ENCODE measurements around the gene EXOC3L4.

EXOC3L4 gene

DNA sequence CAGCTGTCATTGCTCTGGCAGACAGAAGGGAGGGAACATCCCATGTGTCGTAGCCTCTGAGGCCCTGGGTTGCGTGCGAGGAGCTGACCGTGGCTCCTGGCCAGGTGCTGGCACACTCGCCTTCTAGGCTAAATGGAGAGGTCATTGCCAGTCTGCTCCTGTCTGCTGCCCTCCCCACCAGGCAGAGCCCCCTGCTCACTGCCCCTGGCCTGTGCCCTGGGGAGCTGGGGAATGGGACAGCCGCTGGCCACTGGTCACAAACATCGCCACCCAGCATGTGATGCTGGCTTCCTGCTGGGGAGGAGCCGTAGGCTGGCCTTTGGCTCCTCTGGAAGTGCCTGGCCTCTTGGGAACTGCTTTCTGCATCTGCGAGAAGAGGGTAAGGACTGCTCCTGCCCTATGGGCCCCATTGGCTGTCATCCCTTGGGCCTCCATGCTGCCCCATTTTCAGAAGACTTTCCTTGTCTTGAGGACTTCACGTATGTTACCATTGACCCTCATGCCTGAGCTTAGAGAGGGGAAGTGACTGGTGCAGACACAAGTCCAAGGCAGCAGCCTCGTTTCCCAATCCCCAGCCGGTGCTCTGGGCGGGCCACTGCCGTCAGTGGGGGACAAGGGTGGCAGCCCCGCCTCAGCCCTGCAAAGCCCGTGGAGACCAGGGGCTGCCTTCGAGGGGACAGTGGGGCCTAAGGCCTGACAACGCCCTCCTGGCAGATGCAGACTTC, 26.8 kb downstream of the EXOC3L4 start:
- no peak for DNase-seq (ENCODE audit: low read depth in 2 of 2)

DNA sequence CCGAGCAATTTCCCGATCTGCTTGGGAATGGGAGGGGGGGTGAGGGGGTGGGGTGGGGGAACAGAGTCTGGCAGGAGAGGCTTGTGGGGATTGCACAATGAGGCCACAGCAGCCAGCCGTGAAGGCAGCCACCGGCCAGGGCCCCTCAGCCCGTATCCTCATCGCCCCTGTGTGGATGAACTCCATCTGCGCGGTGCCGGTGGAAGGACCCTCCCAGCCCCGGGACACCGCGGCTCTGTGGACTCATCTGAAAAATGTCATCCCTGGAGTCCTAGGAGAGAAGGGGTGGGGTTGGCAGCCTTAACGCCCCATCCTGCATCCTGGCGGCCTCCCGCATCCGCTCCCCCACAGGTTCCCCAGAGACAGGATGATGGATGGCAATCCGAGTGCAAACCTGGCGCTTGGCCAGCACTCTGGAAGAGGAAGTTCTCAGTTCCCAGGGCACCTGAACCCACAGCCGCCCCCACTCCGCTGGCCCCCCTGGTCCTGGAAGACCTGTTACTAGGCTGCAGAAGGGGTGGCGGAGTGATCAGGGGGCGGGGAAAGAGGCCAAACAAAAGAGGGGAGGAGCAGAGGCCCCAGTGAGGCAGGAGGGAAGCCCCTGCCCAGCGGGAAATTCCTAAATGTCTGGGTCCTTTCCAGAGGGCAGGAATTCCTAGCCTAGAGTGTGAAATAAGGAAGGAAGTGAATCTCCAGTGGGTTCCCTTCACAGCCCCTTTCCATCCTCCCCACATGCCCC, 27.5 kb downstream of the EXOC3L4 start:
- no peak for DNase-seq (ENCODE audit: low read depth in 2 of 2)

DNA sequence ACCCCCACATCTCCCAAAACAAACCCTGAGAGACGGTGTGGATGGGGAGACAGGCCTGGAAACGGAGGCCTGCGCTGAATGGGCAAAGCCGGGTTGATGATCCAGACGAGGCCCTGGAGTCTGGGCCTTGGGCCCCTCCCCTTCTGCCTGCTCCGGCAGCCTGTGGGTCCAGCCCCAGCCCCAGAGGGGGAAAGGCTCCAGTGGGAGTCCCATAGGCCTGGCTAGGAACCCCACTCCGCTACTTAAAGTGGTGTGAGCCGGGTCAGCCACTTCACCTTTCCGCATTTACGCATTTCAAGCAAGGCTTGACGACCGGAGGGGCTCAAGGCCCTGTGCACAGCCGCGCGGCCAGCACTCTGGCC, 28.0 kb downstream of the EXOC3L4 start:
- DNase-seq (ENCODE audit: low read depth in 2 of 2), result no peak

DNA sequence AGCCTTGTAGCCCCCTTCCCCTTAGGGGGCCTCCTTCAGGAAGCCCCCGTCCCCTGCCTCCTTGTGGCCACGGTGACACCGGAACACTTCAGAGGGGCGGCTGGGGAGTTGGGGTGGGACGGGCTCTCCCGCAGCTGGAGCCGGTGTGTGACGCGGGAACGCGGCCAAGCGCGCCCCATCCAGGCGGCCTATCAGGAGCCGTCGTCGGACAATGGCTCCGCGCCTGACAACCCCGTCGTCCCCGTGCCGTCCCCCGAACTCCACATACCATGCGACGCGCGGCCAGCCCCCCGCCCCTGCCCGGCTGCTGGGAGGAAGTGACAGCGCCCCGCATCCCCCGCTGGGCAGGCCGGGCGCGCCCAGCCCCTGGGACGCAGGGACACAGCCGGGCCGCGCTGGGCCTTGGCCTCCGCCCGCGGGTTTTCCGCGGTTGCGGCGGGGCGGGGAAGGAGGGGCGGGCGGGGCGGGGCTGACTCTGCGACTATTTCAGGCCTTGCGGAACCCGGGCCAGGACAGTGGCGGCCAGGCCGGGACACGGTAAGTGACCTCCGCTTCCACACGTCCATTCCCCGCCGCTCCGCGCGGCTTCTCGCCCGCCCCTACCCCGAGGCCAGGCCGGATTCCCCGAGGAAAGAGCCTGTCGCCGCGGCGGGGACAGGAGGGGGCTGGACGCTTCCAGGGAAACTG, 28.6 kb downstream of the EXOC3L4 start, which contains the start of gene TNFAIP2:
Gene TNFAIP2 (plus strand): TSS at position 515 of the 687 bp plus-strand sequence. CDS start 2,997 bp downstream, outside the sequence.
- DNase-seq (ENCODE audit: low read depth in 2 of 2), result no peak

DNA sequence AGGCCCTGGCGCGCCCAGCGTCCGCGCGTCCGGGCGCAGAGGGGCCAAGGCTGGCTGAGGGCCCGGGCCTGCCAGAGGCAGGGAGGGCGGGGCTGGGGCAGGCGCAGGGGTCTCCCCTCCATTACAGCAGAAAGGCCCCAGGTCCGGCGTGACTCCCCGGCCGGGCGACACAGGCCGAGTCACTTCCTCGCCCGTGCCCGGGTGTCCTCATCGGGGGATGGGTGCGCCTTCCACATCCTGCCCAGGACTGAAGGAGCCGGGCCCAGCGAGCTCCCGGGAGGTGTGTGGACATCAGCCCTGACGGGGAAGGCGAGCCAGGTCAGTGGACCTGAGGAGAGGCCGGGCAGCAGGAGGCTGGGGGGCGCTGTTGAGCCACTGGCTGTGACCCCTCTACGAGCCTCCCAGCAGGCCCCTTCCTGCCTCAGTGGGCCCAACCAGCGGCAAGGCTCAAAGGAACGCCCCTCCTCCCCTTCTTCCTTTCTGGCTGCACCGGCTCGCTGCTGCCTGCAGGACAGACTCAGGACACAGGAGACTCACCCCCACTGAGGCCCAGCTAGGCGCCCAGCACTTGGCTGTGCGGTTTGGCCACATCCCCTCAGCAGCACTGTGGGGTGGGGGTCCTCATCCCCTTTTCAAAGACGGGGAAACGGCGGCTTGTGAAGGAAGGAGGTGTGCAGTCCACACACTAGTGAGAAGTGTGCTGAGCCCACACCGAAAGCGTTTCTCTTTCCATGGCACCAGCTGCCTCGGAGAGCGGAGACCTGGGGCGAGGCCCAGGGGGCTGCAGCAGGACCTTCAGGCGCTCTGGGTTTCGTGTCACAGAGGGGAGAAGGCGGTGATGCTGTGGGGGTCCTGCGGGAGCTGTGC, 29.3 kb downstream of the EXOC3L4 start:
- DNase-seq (ENCODE audit: low read depth in 2 of 2), result no peak

DNA sequence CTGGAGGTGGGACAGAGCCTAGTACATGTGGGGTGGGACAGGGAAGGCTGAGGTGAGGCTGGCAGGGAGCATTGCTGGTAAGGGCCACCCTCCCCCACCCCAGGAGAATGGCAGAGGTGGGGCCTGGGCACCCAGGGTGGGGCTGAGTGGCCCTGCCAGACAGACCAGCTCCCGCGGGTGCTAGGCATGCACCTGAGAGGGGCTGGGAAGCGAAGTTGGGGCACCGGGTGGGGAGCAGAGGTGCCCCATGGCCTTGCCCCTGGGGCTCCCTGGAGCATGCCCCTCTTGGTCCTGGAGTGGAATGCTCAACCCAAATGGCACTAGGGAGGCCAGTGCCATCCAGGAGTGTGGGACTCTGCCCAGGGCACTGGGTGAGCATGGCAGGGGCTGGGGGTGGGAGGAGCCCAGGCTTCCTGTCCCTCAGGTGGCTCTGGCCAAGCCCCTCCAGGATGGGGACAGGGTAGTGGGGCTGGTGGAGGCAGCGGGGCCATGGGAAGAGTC, 30.0 kb downstream of the EXOC3L4 start:
- DNase-seq (ENCODE audit: low read depth in 2 of 2), result no peak

DNA sequence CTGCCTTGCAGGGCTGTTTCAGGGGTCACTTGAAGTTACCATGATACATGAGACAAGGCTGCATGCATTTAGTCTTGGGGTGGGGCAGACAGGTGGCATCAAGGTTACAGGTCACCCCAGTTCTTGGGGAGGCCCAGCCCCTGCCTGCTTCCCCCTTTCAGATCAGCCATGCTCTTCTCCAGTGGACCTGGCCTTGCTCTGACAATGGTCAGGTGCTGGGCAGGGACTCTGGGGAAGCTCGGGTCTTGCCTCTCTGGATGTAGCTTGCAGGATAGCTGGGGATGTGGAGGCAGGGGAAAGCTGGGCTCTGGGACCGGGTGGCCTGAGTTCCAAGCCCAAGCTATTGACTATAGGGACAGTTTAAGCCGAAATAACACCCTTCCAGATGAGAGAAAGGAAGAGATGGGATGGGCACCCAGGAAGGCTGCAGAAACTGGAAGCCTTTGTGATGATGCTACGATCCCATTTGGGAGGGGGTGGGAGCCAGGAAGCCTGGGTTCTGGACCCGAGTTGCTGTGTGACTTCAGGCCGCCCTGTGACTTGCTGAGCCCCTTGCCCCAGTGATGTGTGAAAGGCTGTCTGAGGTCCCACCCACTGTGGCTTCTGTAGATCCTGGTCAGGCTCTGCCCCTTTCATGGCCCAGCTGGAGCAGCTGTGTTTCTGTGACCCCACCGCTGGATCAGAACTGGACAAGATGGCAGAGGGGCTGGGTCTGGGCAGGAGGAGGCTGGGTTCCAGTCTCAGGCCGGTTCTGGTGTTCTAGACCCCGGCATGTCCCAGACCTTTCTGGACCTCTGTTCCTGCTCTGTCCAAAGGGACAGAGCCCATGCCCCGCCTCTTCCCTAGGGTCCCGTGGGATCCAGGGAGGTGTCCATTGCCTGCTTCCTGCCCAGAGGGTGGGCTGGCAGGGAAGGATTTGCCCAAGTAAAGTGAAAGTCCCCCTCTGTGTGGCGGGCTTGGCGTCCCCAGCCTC, 30.9 kb downstream of the EXOC3L4 start:
- DNase-seq (ENCODE audit: low read depth in 2 of 2), result no peak

DNA sequence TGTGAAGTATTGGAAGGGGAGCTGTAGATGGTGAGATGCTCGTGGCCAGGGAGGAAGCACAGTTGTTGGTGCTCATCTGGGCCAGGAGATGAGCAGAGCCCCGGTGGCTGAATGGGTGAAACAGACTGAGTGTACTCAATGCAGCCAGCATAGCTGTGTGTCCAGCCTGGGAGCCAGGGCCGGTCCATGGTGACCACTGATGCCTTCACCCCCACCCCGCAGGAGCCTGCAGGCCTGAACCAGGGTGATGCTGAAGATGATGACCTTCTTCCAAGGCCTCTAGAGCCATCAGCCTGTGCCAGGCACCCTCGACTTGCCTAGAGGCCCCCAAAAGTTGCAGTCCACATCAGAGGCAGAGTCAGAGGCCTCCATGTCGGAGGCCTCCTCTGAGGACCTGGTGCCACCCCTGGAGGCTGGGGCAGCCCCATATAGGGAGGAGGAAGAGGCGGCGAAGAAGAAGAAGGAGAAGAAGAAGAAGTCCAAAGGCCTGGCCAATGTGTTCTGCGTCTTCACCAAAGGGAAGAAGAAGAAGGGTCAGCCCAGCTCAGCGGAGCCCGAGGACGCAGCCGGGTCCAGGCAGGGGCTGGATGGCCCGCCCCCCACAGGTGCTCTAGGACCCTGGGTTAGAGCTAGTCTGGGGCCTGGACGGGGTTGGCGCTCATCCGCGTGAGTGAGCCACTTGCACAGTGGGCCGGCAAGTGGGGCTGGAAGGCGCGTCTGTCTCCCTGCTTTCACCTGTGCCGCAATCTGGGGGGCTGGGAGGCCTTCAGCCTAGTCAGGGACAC, 31.8 kb downstream of the EXOC3L4 start:
- DNase-seq (ENCODE audit: low read depth in 2 of 2), result no peak

DNA sequence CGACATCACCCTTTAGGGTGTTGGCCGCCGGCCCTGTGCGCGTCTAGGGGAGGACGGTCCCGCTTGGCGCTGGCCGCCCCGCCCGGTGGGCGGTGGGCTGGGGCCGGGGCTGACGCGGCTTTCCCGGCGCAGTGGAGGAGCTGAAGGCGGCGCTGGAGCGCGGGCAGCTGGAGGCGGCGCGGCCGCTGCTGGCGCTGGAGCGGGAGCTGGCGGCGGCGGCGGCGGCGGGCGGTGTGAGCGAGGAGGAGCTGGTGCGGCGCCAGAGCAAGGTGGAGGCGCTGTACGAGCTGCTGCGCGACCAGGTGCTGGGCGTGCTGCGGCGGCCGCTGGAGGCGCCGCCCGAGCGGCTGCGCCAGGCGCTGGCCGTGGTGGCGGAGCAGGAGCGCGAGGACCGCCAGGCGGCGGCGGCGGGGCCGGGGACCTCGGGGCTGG, 32.4 kb downstream of the EXOC3L4 start:
- no peak for DNase-seq (ENCODE audit: low read depth in 2 of 2)

DNA sequence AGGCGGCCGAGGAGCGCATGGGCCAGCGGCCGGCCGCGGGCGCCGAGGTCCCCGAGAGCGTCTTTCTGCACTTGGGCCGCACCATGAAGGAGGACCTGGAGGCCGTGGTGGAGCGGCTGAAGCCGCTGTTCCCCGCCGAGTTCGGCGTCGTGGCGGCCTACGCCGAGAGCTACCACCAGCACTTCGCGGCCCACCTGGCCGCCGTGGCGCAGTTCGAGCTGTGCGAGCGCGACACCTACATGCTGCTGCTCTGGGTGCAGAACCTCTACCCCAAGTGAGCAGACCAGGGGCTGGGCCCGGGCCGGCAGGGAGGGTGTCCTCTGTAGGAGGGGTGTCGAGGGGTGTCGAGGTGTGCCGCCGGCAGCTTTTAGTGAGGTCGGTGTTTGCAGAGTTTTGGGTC, 32.8 kb downstream of the EXOC3L4 start:
- DNase-seq (ENCODE audit: low read depth in 2 of 2), result no peak

DNA sequence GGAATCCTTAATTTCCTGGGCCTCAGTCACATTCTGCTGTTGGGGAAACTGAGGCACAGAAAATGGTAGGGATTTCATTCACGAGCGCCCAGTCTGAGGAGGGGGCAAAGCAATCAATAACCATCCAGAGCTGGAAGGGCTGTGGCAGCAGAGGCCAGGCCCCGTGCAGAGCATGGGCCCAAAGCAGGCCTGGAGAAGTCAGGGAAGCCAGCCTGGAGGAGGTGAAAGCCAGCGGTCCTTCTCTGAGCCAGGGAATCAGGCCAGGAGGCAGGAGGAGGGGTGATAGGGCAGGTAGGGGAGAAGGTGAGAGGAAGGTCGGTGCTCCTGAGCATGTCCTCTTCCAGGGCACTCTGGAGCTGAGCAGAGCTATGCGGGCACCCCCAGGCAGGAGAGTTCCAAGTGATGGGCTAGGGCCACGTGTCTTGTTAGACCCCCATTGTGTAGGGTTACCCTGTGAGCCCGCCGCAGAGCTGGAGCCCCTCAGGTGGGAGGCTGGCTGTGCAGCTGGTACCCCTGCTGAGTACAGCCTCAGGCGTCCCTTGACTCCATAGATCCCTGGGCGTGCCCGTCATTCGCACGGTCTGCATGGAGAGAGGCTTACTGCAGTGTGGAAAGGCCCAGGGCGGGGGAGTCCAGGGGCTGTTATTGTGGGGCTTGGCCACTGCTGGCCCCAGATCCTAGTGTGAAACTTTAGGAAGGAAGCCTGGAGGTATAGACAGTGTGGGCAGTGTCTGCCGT, 33.5 kb downstream of the EXOC3L4 start:
- DNase-seq (ENCODE audit: low read depth in 2 of 2), result no peak

DNA sequence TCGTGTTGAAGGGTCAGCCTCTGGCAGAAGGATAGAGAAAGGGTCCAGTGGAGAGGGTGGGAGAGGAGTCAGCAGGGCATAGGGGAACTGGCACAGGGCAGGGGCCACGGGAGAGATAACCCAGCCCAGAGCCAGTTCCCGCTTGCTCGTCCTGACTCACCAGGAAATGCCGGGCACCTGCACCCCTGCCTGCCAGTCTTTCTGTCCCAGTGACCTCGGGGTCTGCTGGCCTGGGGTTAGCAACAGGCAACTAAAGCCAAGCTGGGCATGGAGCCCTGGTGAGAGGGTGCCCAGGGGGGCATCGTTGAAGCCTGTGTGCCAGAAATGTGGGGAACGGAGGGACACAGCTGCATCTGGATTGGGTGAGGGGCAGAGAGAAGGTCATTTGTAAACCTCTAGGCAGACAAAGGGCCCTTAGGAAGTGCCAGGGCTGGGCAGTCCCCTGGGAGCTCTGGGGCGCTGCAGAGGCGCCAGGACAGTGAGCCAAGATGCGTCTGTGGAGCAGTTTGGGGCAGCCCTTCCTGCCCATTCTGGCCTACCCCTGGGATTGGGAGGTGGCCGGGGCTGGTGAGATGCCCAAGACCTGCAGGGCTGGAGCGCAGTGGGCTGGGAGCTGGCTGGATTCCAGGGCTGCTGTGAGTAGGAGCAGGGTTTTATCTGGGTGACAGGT, 34.2 kb downstream of the EXOC3L4 start:
- no peak for DNase-seq (ENCODE audit: low read depth in 2 of 2)

DNA sequence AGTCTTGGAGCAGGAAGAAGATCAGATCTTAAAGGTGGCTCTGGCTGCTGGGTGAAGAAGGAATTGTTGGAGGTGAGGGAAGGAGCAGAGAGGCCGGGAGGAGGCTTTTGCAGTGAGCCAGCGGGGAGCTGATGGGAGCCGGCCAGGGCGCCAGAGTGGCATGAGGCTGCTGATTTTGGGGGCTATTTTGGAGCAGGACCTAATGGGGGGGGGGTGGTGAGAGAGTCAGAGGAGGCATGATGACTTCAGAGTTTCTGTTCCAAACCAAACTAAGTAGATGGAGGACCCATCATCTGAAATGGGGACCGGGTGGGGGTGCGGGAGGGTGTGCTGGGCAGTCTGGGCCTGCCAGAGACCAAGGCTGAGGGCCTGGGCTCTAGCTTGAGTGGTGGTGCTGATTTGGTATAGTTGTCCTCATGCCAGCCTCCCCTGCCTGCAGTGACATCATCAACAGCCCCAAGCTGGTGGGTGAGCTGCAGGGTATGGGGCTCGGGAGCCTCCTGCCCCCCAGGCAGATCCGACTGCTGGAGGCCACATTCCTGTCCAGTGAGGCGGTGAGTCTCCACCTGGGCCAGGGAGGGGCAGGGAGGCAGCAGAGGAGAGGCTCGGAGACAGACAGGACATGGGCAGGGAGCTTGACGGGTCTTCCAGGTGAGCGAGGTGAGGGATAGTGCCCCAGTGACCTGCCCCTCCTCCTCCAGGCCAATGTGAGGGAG, 34.9 kb downstream of the EXOC3L4 start:
- DNase-seq (ENCODE audit: low read depth in 2 of 2), result no peak

DNA sequence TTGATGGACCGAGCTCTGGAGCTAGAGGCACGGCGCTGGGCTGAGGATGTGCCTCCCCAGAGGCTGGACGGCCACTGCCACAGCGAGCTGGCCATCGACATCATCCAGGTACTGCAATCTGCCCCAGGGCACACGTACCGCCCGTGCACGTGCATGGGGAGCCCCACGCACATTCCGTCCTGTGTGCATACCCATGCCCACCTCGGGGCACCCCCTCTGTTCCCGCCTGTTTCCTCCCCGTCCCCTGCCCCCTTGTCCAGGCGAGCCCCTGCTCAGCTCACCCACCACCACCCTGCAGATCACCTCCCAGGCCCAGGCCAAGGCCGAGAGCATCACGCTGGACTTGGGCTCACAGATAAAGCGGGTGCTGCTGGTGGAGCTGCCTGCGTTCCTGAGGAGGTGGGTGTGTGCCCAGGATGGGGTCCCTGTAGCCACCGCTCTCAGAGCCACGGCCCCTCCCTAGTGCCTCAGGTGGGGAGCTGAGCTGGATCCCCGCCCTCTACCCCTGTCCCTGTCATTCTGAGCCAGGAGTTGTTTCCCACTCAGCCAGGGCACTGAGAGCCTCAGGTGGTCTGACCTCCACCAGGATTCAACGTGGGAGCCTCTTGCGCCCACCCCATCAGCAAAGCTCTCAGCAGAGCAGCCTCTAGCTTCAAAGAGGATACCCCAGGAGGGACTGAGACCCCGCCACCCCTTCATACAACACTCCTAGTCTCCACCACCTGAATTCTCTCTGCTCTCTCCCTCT, 35.7 kb downstream of the EXOC3L4 start:
- DNase-seq (ENCODE audit: low read depth in 2 of 2), result no peak

DNA sequence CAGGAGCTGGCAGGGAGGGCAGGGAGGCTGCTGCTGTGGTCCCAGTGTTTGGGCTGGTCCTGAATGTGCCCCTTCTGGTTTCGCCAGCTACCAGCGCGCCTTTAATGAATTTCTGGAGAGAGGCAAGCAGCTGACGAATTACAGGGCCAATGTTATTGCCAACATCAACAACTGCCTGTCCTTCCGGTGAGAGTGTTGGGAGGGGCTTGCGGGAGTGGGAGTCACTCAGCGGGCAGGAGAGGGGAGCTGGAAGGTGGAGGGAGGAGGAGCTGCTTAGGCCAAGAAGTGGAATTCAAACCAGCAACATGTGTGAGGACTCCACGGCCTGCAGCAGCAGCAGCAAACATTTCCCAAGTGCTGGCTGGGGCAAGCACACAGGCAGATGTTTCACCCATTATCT, 36.4 kb downstream of the EXOC3L4 start:
- no peak for DNase-seq (ENCODE audit: low read depth in 2 of 2)

DNA sequence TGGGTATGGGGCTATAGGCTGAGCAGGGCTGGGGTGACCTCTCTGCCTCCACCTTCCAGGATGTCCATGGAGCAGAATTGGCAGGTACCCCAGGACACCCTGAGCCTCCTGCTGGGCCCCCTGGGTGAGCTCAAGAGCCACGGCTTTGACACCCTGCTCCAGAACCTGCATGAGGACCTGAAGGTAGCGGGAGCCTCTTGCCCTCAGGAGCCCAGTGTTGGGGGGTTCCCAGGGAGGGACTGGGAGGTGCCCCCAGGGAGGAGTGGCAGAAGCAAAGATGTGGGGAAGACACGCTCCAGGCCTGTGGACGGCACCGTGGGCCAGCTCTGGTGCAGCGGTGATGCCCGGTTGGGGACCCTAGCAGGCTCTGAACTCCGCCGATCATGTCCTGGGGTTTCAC, 37.1 kb downstream of the EXOC3L4 start:
- no peak for DNase-seq (ENCODE audit: low read depth in 2 of 2)

Measured in stimulated activated CD4-positive, alpha-beta T cell treated with anti-CD3 and anti-CD28 coated beads, Interleukin-4, amount 100 ng/mL, for 48 hours (primary cell).